Sigmoid colon (tissue), 7 donors: Measurements from ENCODE around the gene FRS3. TPM values are rescaled to one million over a fixed set of nuclear protein-coding genes. Genes with fewer than 3 reads are reported as not detected.

Source experiments
- DNase-seq: peaks from one replicate; pipeline ENCODE4 v3.0.0-alpha.2; 2019
- H3K27ac ChIP-seq, 4 donors: fragments of 200-600 bp; sonication (generic); one replicate each; pipeline ENCODE4 v1.5.1; 2016 to 2019; ENCODE audit warnings: mild to moderate bottlenecking in 1 of 4
- H3K27me3 ChIP-seq, 3 donors: fragments of 200-600 bp; sonication (generic); one replicate each; pipeline ENCODE4 v1.5.1; 2019; ENCODE audit warnings: mild to moderate bottlenecking in 1 of 3
- H3K36me3 ChIP-seq, 4 donors: fragments of 200-600 bp; sonication (generic); one replicate each; pipeline ENCODE4 v1.5.1; 2016 to 2019
- H3K4me1 ChIP-seq, 4 donors: fragments of 200-600 bp; sonication (generic); one replicate each; pipeline ENCODE4 v1.5.1; 2017 to 2019
- H3K4me3 ChIP-seq, 4 donors: fragments of 200-600 bp; sonication (generic); one replicate each; pipeline ENCODE4 v1.5.1; 2017 to 2019; ENCODE audit warnings: mild to moderate bottlenecking in 2 of 4, moderate library complexity in 1 of 4
- H3K9me3 ChIP-seq, 4 donors: fragments of 200-600 bp in 3 of 4; sonication (generic) in 3 of 4; one replicate each; pipeline versions ENCODE4 v1.5.1 to v1.6.1; 2013 to 2019
- CTCF ChIP-seq, 4 experiments: fragments of 450-650 bp in 3 of 4; fragments of 200-600 bp in 1 of 4; IDR thresholded peaks; one replicate each; pipeline ENCODE4 v1.5.1; 2016 to 2019; ENCODE audit warnings: antibody characterized with exemption in 4 of 4, mild to moderate bottlenecking in 3 of 4, moderate library complexity in 2 of 4
- EP300 ChIP-seq, 4 donors: sonication (generic); formaldehyde crosslinking; IDR thresholded peaks; one replicate each; pipeline ENCODE4 v1.6.1; 2017; ENCODE audit warnings: antibody characterized with exemption in 4 of 4
- POLR2A ChIP-seq, 2 donors: fragments of 450-650 bp; IDR thresholded peaks; one replicate each; pipeline ENCODE4 v1.6.1; 2016; ENCODE audit warnings: antibody characterized with exemption in 2 of 2, mild to moderate bottlenecking in 2 of 2, moderate library complexity in 2 of 2
- POLR2AphosphoS5 ChIP-seq, 4 donors: sonication (generic); formaldehyde crosslinking; IDR thresholded peaks; one replicate each; pipeline ENCODE4 v1.6.1; 2017; ENCODE audit warnings: antibody characterized with exemption in 4 of 4
- WGBS, 2 donors: extraction: QIAGEN DNeasy Blood & Tissue Kit; methylation state at CpG; one replicate each; pipeline ENCODE4 v1.1.7; 2013; 5-methylcytosine and 5-hydroxymethylcytosine counted together
- intact Hi-C: fragments of 100-400 bp; cut with DNase I; formaldehyde crosslinking; loops from one replicate; pipeline ENCODE4 v1.15.1; 2023
- polyA plus RNA-seq, 3 donors: library from polyadenylated mRNA; stranded (reverse); fragments of 200-250 nt; gene quantifications; one replicate each; pipeline ENCODE4 v1.2.3, GENCODE V29; 2013
- total RNA-seq, 4 donors: library from RNA; depleted of rRNA; stranded (reverse); fragments of >200 nt; gene quantifications; one replicate each; pipeline ENCODE4 v1.1.0, GENCODE V29; 2016
- donor health status: healthy with polysubstance abuse.
- donor health status: Bipolar disorder and iron deficiency.
- donor health status: healthy.

FRS3 gene
- total and polyA plus RNA-seq, 7 donors, result 1.6 to 4.9 (median 4.6) TPM

- Histone ChIP-seq H3K27me3 (no peaks in the 10 kb centered on the region), H3K27ac (peak overlapping the region in 1 of 4 donors; percentile 89), H3K4me3 (peak overlapping the region in 3 of 4 donors; percentile 57 to 79 (median 77)), H3K4me1 (peaks cover 0 to 30% (median 22%) of the 10 kb centered on the region in 4 donors), H3K36me3 (peaks cover 12 to 39% (median 17%) of the 10 kb centered on the region in 4 donors), H3K9me3 (no peaks in the 10 kb centered on the region)
- WGBS, 2 donors, result 36 to 66% methylated on average over 6 of the region's 6 CpGs
- TF ChIP-seq POLR2AphosphoS5 (IDR thresholded peaks at IDR 0.05) (no peak), POLR2A (IDR thresholded peaks at IDR 0.05) (no peak), EP300 (IDR thresholded peaks at IDR 0.05) (no peak), CTCF (IDR thresholded peaks at IDR 0.05) (no peak)
- DNase-seq, result no peak
- intact Hi-C loops, result loop anchor here (2.0 to 5.0 kb wide), 2 partner anchors 44 to 177 kb away; partner anchors contain the start of gene TFEB
Observed at GRCh38 chr6:41778895-41779294, 805 bp downstream of the FRS3 start.

- no peak for DNase-seq
- intact Hi-C loops, result loop anchor here (2.0 to 5.0 kb wide), 2 partner anchors 43 to 175 kb away; partner anchors contain the start of gene TFEB
- WGBS, 2 donors, result 87 to 88% methylated on average over 5 of the region's 5 CpGs
- Histone ChIP-seq H3K27ac (no peak overlapping the region), H3K36me3 (peaks cover 12 to 51% (median 25%) of the 10 kb centered on the region in 4 donors), H3K4me3 (no peak overlapping the region), H3K9me3 (no peaks in the 10 kb centered on the region), H3K27me3 (no peaks in the 10 kb centered on the region), H3K4me1 (peaks cover 0 to 30% (median 22%) of the 10 kb centered on the region in 4 donors)
- TF ChIP-seq POLR2A (IDR thresholded peaks at IDR 0.05) (no peak), POLR2AphosphoS5 (IDR thresholded peaks at IDR 0.05) (no peak), CTCF (IDR thresholded peaks at IDR 0.05) (no peak), EP300 (IDR thresholded peaks at IDR 0.05) (no peak)
Observed at GRCh38 chr6:41777551-41778285, 2.0 kb downstream of the FRS3 start.

- Histone ChIP-seq H3K4me3 (no peak overlapping the region), H3K36me3 (peaks cover 12 to 74% (median 42%) of the 10 kb centered on the region in 4 donors), H3K27me3 (no peaks in the 10 kb centered on the region), H3K27ac (no peak overlapping the region), H3K4me1 (peaks cover 0 to 16% (median 9%) of the 10 kb centered on the region in 4 donors), H3K9me3 (no peaks in the 10 kb centered on the region)
- intact Hi-C loops, result loop anchor here (5.0 kb wide), 1 partner anchor 173 kb away; no protein-coding TSS in a partner anchor
- 87 to 93% methylated on average over 13 of the region's 13 CpGs for WGBS, 2 donors
- TF ChIP-seq EP300 (IDR thresholded peaks at IDR 0.05) (no peak), POLR2AphosphoS5 (IDR thresholded peaks at IDR 0.05) (no peak), CTCF (IDR thresholded peaks at IDR 0.05) (no peak), POLR2A (IDR thresholded peaks at IDR 0.05) (no peak)
- no peak for DNase-seq
Observed at GRCh38 chr6:41775293-41775882, 4.3 kb downstream of the FRS3 start.

GRCh38 chr6:41774841-41775240, 4.9 kb downstream of the FRS3 start:
- intact Hi-C loops, result loop anchor here (5.0 kb wide), 1 partner anchor 173 kb away; no protein-coding TSS in a partner anchor
- H3K36me3 ChIP-seq, result peaks cover 12 to 78% (median 42%) of the 10 kb centered on the region in 4 donors

More at GRCh38 chr6:41774841-41775240, 4.9 kb downstream of the FRS3 start:
- H3K27ac ChIP-seq, result no peak overlapping the region
- no peak overlapping the region for H3K4me3 ChIP-seq
- peaks cover 0 to 16% (median 9%) of the 10 kb centered on the region in 4 donors for H3K4me1 ChIP-seq
- no peak for DNase-seq
- no peaks in the 10 kb centered on the region for H3K27me3 ChIP-seq
- TF ChIP-seq POLR2A (IDR thresholded peaks at IDR 0.05), result no peak
- WGBS, 2 donors, result 90 to 98% methylated on average over 3 of the region's 3 CpGs
- H3K9me3 ChIP-seq, result no peaks in the 10 kb centered on the region
